Karpas-422 (cell line): ENCODE measurements around the gene AFF3. TPM values are rescaled to one million over a fixed set of nuclear protein-coding genes. Genes with fewer than 3 reads are reported as not detected.

Source experiments
- total RNA-seq: library from RNA; depleted of rRNA; stranded (reverse); fragments of >200 nt; shearing (Covaris generic); gene quantifications from 2 replicates; pipeline ENCODE4 v1.2.3, GENCODE V29; 2014; ENCODE audit warnings: low replicate concordance; rRNA removed

Gene AFF3
- total RNA-seq, 1 experiment from 2014 or later = 99.7 TPM

Other genes starting within 250 kb of the AFF3 start
- gene LONRF2, start 179.9 kb upstream of the AFF3 start, total RNA-seq = not detected in 2 replicates